Transverse colon (tissue), 3 donors: ENCODE data around the gene ADPRHL1.

Source experiments
- EP300 ChIP-seq: sonication (generic); formaldehyde crosslinking; IDR thresholded peaks from one replicate; pipeline ENCODE4 v1.6.1; 2017; ENCODE audit warnings: antibody characterized with exemption, low read depth
- TF ChIP-seq, protein P1 (sequence below), 5 experiments: fragments of 200-600 bp in 3 of 5; fragments of 450-650 bp in 2 of 5; sonication (generic) in 3 of 5; IDR thresholded peaks; 1 replicate in 2 of 5; 2 replicates in 3 of 5; pipeline ENCODE4 v1.5.1; 2016 to 2017; ENCODE audit warnings: antibody characterized with exemption in 5 of 5, inconsistent platforms in 3 of 5, mild to moderate bottlenecking in 2 of 5, moderate library complexity in 1 of 5

DNA sequence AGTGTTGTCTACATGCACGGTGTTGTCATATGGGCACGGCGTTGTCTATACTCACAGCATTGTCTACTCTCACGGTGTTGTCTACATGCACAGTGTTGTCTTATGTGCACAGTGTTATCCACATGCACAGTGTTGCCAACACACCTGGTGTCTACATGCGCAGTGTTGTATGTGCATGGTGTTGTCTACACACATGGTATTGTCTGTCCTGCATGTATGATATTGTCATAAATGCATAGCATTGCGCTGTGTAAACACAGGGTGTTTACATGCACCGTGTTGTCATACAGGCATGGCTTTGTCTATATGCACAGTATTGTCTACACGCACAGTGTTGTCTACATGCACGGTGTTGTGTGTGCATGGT lies 6.8 kb downstream of the ADPRHL1 start:
- TF ChIP-seq, protein P1, sequence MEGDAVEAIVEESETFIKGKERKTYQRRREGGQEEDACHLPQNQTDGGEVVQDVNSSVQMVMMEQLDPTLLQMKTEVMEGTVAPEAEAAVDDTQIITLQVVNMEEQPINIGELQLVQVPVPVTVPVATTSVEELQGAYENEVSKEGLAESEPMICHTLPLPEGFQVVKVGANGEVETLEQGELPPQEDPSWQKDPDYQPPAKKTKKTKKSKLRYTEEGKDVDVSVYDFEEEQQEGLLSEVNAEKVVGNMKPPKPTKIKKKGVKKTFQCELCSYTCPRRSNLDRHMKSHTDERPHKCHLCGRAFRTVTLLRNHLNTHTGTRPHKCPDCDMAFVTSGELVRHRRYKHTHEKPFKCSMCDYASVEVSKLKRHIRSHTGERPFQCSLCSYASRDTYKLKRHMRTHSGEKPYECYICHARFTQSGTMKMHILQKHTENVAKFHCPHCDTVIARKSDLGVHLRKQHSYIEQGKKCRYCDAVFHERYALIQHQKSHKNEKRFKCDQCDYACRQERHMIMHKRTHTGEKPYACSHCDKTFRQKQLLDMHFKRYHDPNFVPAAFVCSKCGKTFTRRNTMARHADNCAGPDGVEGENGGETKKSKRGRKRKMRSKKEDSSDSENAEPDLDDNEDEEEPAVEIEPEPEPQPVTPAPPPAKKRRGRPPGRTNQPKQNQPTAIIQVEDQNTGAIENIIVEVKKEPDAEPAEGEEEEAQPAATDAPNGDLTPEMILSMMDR (IDR thresholded peaks at IDR 0.05), result no peak
- no peak for TF ChIP-seq EP300
